ENCODE measurements around the gene PFKP. TPM values are rescaled to one million over a fixed set of nuclear protein-coding genes. Genes with fewer than 3 reads are reported as not detected.

PFKP gene
- total RNA-seq, 1 donor from 2014 or later: 23.5 TPM

DNA sequence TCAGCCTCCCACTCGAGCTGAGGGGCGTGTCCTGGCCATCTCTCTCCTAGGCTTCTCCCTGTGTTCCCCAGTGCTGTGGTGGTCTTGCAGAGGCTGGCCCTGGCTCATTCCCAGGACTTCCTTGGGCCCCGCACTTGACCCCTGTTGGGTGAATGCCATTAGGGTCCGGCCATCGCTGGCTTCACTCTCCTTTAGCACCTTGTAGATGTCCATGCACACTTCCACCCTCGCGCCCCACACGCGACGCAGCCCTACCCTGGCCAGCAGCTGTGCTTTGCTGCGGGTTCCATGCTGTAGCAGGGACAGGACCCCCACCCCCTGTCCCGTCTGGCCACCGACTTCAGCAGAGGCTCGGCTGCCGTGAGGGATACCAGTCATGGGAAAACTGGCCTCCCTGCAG lies 58.9 kb downstream of the PFKP start:
- DNase-seq (no peak), ATAC-seq (no peak)
- Histone ChIP-seq H3K9me3 (no peaks in the 10 kb centered on the region), H3K27ac (no peak overlapping the region), H3K27me3 (ENCODE audit: low read depth) (no peaks in the 10 kb centered on the region), H3K4me1 (peaks cover 12% of the 10 kb centered on the region), H3K36me3 (peaks cover 17% of the 10 kb centered on the region), H3K4me3 (no peak overlapping the region)
- intact Hi-C loops (cut with DNase I): no loop called here
- TF ChIP-seq, protein P1, sequence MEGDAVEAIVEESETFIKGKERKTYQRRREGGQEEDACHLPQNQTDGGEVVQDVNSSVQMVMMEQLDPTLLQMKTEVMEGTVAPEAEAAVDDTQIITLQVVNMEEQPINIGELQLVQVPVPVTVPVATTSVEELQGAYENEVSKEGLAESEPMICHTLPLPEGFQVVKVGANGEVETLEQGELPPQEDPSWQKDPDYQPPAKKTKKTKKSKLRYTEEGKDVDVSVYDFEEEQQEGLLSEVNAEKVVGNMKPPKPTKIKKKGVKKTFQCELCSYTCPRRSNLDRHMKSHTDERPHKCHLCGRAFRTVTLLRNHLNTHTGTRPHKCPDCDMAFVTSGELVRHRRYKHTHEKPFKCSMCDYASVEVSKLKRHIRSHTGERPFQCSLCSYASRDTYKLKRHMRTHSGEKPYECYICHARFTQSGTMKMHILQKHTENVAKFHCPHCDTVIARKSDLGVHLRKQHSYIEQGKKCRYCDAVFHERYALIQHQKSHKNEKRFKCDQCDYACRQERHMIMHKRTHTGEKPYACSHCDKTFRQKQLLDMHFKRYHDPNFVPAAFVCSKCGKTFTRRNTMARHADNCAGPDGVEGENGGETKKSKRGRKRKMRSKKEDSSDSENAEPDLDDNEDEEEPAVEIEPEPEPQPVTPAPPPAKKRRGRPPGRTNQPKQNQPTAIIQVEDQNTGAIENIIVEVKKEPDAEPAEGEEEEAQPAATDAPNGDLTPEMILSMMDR (IDR thresholded peaks at IDR 0.05): no peak

DNA sequence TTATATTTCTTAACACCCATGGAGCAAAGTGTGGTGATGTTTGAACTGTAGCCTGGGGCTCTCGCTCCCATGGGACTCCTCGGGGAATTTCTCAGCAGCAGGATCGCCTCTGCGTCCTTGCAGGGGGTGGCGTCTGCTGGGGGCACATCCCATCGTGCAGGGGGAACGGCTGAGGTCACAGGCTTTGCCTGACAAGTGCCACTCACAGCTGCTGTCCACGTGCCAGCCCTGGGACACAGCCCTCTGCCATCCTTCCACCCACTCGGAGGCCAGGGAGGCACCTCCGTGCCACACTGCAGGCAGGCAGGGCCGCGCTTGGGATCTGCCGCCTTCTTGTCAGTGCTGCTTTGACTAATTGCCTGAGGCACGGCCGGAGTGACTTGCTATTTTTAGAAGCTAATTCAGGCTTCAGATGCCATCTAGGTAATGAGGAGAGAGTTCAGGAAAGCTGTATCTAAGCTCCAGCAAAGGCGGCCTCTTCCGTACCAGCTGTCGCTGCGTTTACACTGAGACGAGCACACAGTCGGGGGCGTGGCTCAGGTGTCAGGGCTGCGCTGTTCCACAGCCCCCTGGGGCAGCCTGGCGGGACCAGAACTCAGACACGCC lies 59.5 kb downstream of the PFKP start:
- Histone ChIP-seq H3K36me3 (peaks cover 17% of the 10 kb centered on the region), H3K9me3 (no peaks in the 10 kb centered on the region), H3K27me3 (ENCODE audit: low read depth) (no peaks in the 10 kb centered on the region), H3K27ac (no peak overlapping the region), H3K4me3 (no peak overlapping the region), H3K4me1 (peaks cover 12% of the 10 kb centered on the region)
- peak; percentile 19 to 41 for ATAC-seq
- TF ChIP-seq, protein P1 (IDR thresholded peaks at IDR 0.05): no peak
- intact Hi-C loops (cut with DNase I): no loop called here
- DNase-seq: no peak

- no peak for DNase-seq
- no peak overlapping the region for H3K27ac ChIP-seq
- intact Hi-C loops (cut with DNase I): no loop called here
- H3K4me1 ChIP-seq: peaks cover 12% of the 10 kb centered on the region
- H3K9me3 ChIP-seq: no peaks in the 10 kb centered on the region
- peaks cover 13% of the 10 kb centered on the region for H3K36me3 ChIP-seq
- H3K27me3 ChIP-seq (ENCODE audit: low read depth): no peaks in the 10 kb centered on the region
- TF ChIP-seq, protein P1 (IDR thresholded peaks at IDR 0.05): no peak
- ATAC-seq: no peak
- H3K4me3 ChIP-seq: no peak overlapping the region
These were observed 60.6 kb downstream of the PFKP start for GRCh38 chr10:3127921-3128320.

- intact Hi-C loops (cut with DNase I): no loop called here
- Histone ChIP-seq H3K27me3 (ENCODE audit: low read depth) (no peaks in the 10 kb centered on the region), H3K36me3 (peaks cover 16% of the 10 kb centered on the region), H3K4me3 (no peak overlapping the region), H3K9me3 (no peaks in the 10 kb centered on the region), H3K27ac (no peak overlapping the region), H3K4me1 (peaks cover 12% of the 10 kb centered on the region)
- ATAC-seq (no peak), DNase-seq (no peak)
- TF ChIP-seq, protein P1 (IDR thresholded peaks at IDR 0.05): no peak
These were observed 61.2 kb downstream of the PFKP start for GRCh38 chr10:3128379-3129130.

- Histone ChIP-seq H3K4me3 (no peak overlapping the region), H3K27me3 (ENCODE audit: low read depth) (no peaks in the 10 kb centered on the region), H3K4me1 (peaks cover 12% of the 10 kb centered on the region), H3K36me3 (peaks cover 28% of the 10 kb centered on the region), H3K27ac (no peak overlapping the region), H3K9me3 (no peaks in the 10 kb centered on the region)
- ATAC-seq (no peak), DNase-seq (no peak)
- TF ChIP-seq, protein P1 (IDR thresholded peaks at IDR 0.05): no peak
- intact Hi-C loops (cut with DNase I): no loop called here
These were observed 62.4 kb downstream of the PFKP start for GRCh38 chr10:3129581-3130340.

Measured in lower lobe of right lung (tissue), 2 donors.